H1 (cell line): ENCODE measurements around the gene COQ8A. TPM values are rescaled to one million over a fixed set of nuclear protein-coding genes. Genes with fewer than 3 reads are reported as not detected.

ENCODE experiments used
- CTCF ChIA-PET: fragments of 300-600 bp; sonication (Branson Sonifier 250); formaldehyde crosslinking; loops from one replicate; lab custom pipeline; 2021; ENCODE audit not compliant: partially characterized antibody; lab: Charles Lee
- POLR2A ChIA-PET: fragments of 300-600 bp; sonication (Branson Sonifier 250); formaldehyde crosslinking; loops from one replicate; lab custom pipeline; 2021; ENCODE audit warnings: inconsistent platforms; ENCODE audit not compliant: partially characterized antibody; lab: Charles Lee
- DNase-seq, 2 experiments: peaks; one replicate each; pipeline versions ENCODE4 v3.0.0 to v3.0.0-alpha.2; 2010 to 2022; ENCODE audit warnings: low spot score in 2 of 2, low read depth in 1 of 2, mixed read lengths in 1 of 2
- FAIRE-seq: peaks from 2 replicates; lab custom pipeline; 2011; peaks lifted over from hg19 to GRCh38; lab: Jason Lieb, UNC
- H2AFZ ChIP-seq: 2 replicates; pipeline ENCODE4 v1.8.1; 2012; ENCODE audit warnings: low read length, inconsistent platforms
- H2AK5ac ChIP-seq: 2 replicates; pipeline ENCODE4 v1.6.1; 2013; ENCODE audit warnings: low read depth, low read length
- H2BK120ac ChIP-seq: replicated peaks from 2 replicates; pipeline ENCODE3; 2013; ENCODE audit warnings: low read depth, low read length, inconsistent platforms
- H2BK12ac ChIP-seq: 2 replicates; pipeline ENCODE4 v1.6.1; 2013; ENCODE audit warnings: low read depth, low read length
- H2BK15ac ChIP-seq: 2 replicates; pipeline ENCODE4 v1.6.1; 2013; ENCODE audit warnings: low read length
- H2BK20ac ChIP-seq: 2 replicates; pipeline ENCODE4 v1.6.1; 2013; ENCODE audit warnings: low read length
- H2BK5ac ChIP-seq: 2 replicates; pipeline ENCODE4 v1.6.1; 2013; ENCODE audit warnings: low read depth, low read length
- H3K14ac ChIP-seq: 2 replicates; pipeline ENCODE4 v1.6.1; 2013; ENCODE audit warnings: inconsistent platforms; ENCODE audit not compliant: insufficient read length
- H3K18ac ChIP-seq: 2 replicates; pipeline ENCODE4 v1.6.1; 2013; ENCODE audit warnings: low read length; ENCODE audit errors: extremely low read depth
- H3K23ac ChIP-seq: 2 replicates; pipeline ENCODE4 v1.6.1; 2013; ENCODE audit warnings: inconsistent platforms; ENCODE audit not compliant: insufficient read length
- H3K23me2 ChIP-seq: 2 replicates; pipeline ENCODE4 v1.6.1; 2013; ENCODE audit warnings: low read depth, low read length
- H3K27ac ChIP-seq: 2 replicates; pipeline ENCODE4 v1.6.1; 2011; ENCODE audit warnings: low read depth, low read length, inconsistent platforms
- H3K27me3 ChIP-seq, 4 experiments: replicated peaks in 1 of 4; 1 replicate in 1 of 4; 2 replicates in 3 of 4; pipeline versions ENCODE4 v1.6.1 to v1.8.1; 2011 to 2013; ENCODE audit warnings: low read length in 3 of 4, mild to moderate bottlenecking in 3 of 4, inconsistent platforms in 2 of 4, mixed read lengths in 2 of 4, moderate library complexity in 1 of 4; ENCODE audit not compliant: control insufficient read depth in 3 of 4, insufficient read depth in 3 of 4; ENCODE audit errors: extremely low read depth in 1 of 4
- H3K36me3 ChIP-seq, 4 experiments: 2 replicates each; pipeline versions ENCODE4 v1.6.1 to v1.8.1; 2011 to 2013; ENCODE audit warnings: mild to moderate bottlenecking in 4 of 4, low read length in 3 of 4, moderate library complexity in 2 of 4, control low read depth in 1 of 4, inconsistent platforms in 1 of 4; ENCODE audit not compliant: insufficient read depth in 4 of 4, control insufficient read depth in 2 of 4
- H3K4ac ChIP-seq: replicated peaks from 2 replicates; pipeline ENCODE3; 2013; ENCODE audit warnings: low read length, low read depth, mixed read lengths, inconsistent platforms; ENCODE audit not compliant: insufficient read length
- H3K4me1 ChIP-seq, 4 experiments: replicated peaks in 1 of 4; 1 replicate in 1 of 4; 2 replicates in 3 of 4; pipeline versions ENCODE4 v1.6.1 to v1.8.1; 2011 to 2013; ENCODE audit warnings: low read length in 3 of 4, inconsistent platforms in 2 of 4, mixed read lengths in 1 of 4; ENCODE audit not compliant: insufficient read depth in 4 of 4, control insufficient read depth in 3 of 4
- H3K4me2 ChIP-seq, 2 experiments: 2 replicates each; pipeline versions ENCODE4 v1.6.1 to v1.8.1; 2011 to 2013; ENCODE audit warnings: low read depth in 2 of 2, low read length in 2 of 2, control low read depth in 1 of 2, inconsistent platforms in 1 of 2, mild to moderate bottlenecking in 1 of 2; ENCODE audit not compliant: insufficient read depth in 1 of 2
- H3K4me3 ChIP-seq, 4 experiments: fragments of 200-600, 300-600 bp in 1 of 4; sonication (generic), shearing (Covaris generic), sonication (Bioruptor Twin) in 1 of 4; 2 replicates each; pipeline versions ENCODE4 v1.5.1 to v1.8.1; 2011 to 2016; ENCODE audit warnings: low read length in 4 of 4, low read depth in 3 of 4, control low read depth in 2 of 4, inconsistent platforms in 2 of 4, mild to moderate bottlenecking in 2 of 4, mixed read lengths in 1 of 4, moderate library complexity in 1 of 4; ENCODE audit not compliant: insufficient read depth in 2 of 4; ENCODE audit errors: extremely low read depth in 1 of 4
- H3K56ac ChIP-seq: replicated peaks from 2 replicates; pipeline ENCODE3; 2013; ENCODE audit warnings: low read depth, mild to moderate bottlenecking, mixed read lengths, low read length, inconsistent platforms; ENCODE audit not compliant: insufficient read length
- H3K79me1 ChIP-seq: 2 replicates; pipeline ENCODE4 v1.6.1; 2013; ENCODE audit warnings: low read depth, low read length, control low read depth
- H3K79me2 ChIP-seq, 2 experiments: 2 replicates each; pipeline versions ENCODE4 v1.6.1 to v1.8.1; 2012 to 2013; ENCODE audit warnings: low read length in 2 of 2, mild to moderate bottlenecking in 2 of 2, inconsistent platforms in 1 of 2; ENCODE audit not compliant: insufficient read depth in 2 of 2, control insufficient read depth in 1 of 2
- H3K9ac ChIP-seq, 4 experiments: replicated peaks in 1 of 4; 1 replicate in 1 of 4; 2 replicates in 3 of 4; pipeline versions ENCODE4 v1.6.1 to v1.8.1; 2011 to 2013; ENCODE audit warnings: low read depth in 3 of 4, low read length in 3 of 4, control low read depth in 2 of 4, mild to moderate bottlenecking in 2 of 4, moderate library complexity in 2 of 4, inconsistent platforms in 1 of 4; ENCODE audit errors: extremely low read depth in 1 of 4
- H3K9me3 ChIP-seq, 2 experiments: 2 replicates each; pipeline versions ENCODE4 v1.6.1 to v1.8.1; 2012 to 2013; ENCODE audit warnings: mild to moderate bottlenecking in 2 of 2, moderate library complexity in 2 of 2, control low read depth in 1 of 2, inconsistent platforms in 1 of 2, low read depth in 1 of 2, low read length in 1 of 2, mixed read lengths in 1 of 2; ENCODE audit not compliant: insufficient read depth in 2 of 2
- H4K20me1 ChIP-seq, 2 experiments: replicated peaks in 1 of 2; 2 replicates each; pipeline versions ENCODE3 to v1.8.1; 2011 to 2013; ENCODE audit warnings: inconsistent platforms in 2 of 2, low read length in 2 of 2, mild to moderate bottlenecking in 1 of 2; ENCODE audit not compliant: insufficient read depth in 2 of 2, control insufficient read depth in 1 of 2
- H4K5ac ChIP-seq: 2 replicates; pipeline ENCODE4 v1.6.1; 2013; ENCODE audit warnings: low read length, low read depth, mixed read lengths, inconsistent platforms; ENCODE audit not compliant: insufficient read length
- H4K8ac ChIP-seq: 2 replicates; pipeline ENCODE4 v1.8.0; 2013; ENCODE audit warnings: mild to moderate bottlenecking, moderate library complexity, low read length, inconsistent platforms; ENCODE audit not compliant: insufficient read depth; ENCODE audit errors: extremely low read depth
- H4K91ac ChIP-seq: replicated peaks from 2 replicates; pipeline ENCODE3; 2013; ENCODE audit warnings: low read length, mixed read lengths, inconsistent platforms; ENCODE audit not compliant: insufficient read length
- ATF3 ChIP-seq: IDR thresholded peaks from 2 replicates; pipeline ENCODE4 v1.6.1; 2011; ENCODE audit warnings: low read depth, mild to moderate bottlenecking, low read length; ENCODE audit not compliant: insufficient read depth
- CREB1 ChIP-seq: IDR thresholded peaks from 2 replicates; pipeline ENCODE4 v1.6.1; 2012; ENCODE audit warnings: inconsistent platforms
- GABPA ChIP-seq: IDR thresholded peaks from 2 replicates; pipeline ENCODE4 v1.6.1; 2011; ENCODE audit warnings: mild to moderate bottlenecking, low read length, moderate library complexity, borderline replicate concordance; ENCODE audit not compliant: insufficient read depth
- MAFK ChIP-seq: IDR thresholded peaks from 2 replicates; pipeline ENCODE4 v1.6.1; 2012; ENCODE audit warnings: low read depth, mild to moderate bottlenecking, improper control_type of control experiment, low read length
- NRF1 ChIP-seq: IDR thresholded peaks from 2 replicates; pipeline ENCODE4 v1.6.1; 2011; ENCODE audit warnings: mild to moderate bottlenecking, low read depth, low read length, improper control_type of control experiment
- SIN3A ChIP-seq, 2 experiments: IDR thresholded peaks in 1 of 2; conservative IDR thresholded peaks in 1 of 2; 2 replicates each; pipeline ENCODE4 v1.6.1; 2011 to 2012; ENCODE audit warnings: low read length in 2 of 2, improper control_type of control experiment in 1 of 2, low read depth in 1 of 2, mild to moderate bottlenecking in 1 of 2
- SIX5 ChIP-seq: IDR thresholded peaks from 2 replicates; pipeline ENCODE4 v1.6.1; 2011; ENCODE audit warnings: mild to moderate bottlenecking, low read depth, low read length
- SP2 ChIP-seq: IDR thresholded peaks from 2 replicates; pipeline ENCODE4 v1.6.1; 2012; ENCODE audit warnings: mild to moderate bottlenecking, low read length, inconsistent platforms
- TAF7 ChIP-seq: optimal IDR thresholded peaks from 2 replicates; pipeline ENCODE3; 2011; ENCODE audit warnings: low read depth, mild to moderate bottlenecking, inconsistent platforms, low read length, moderate library complexity, borderline replicate concordance
- TBP ChIP-seq: IDR thresholded peaks from 2 replicates; pipeline ENCODE4 v1.6.1; 2011; ENCODE audit warnings: low read depth, low read length, improper control_type of control experiment
- WGBS, 2 experiments: shearing (Covaris generic) in 1 of 2; methylation state at CpG; one replicate each; pipeline versions ENCODE4 v1.1.6 to v1.1.7; 2013 to 2015; ENCODE audit warnings: low lambda C conversion rate in 2 of 2, mixed read lengths in 2 of 2, inconsistent platforms in 1 of 2, low coverage in 1 of 2, missing lambda C conversion rate in 1 of 2; ENCODE audit not compliant: insufficient replicate concordance in 2 of 2, insufficient coverage in 1 of 2, insufficient read length in 1 of 2; ENCODE audit errors: extremely low coverage in 1 of 2, missing lambda C conversion rate in 1 of 2; 5-methylcytosine and 5-hydroxymethylcytosine counted together
- polyA plus RNA-seq, 7 experiments: library from polyadenylated mRNA; depleted of rRNA in 3 of 7; stranded (reverse) in 5 of 7; unstranded in 2 of 7; fragments of >200 nt in 5 of 7; fragments of 200-250 nt in 2 of 7; gene quantifications; 1 replicate in 5 of 7; 2 replicates in 1 of 7; 4 replicates in 1 of 7; pipeline versions ENCODE4 v1.2.1 to v1.2.3, GENCODE V29; 2011 to 2013; ENCODE audit warnings: missing spikeins in 2 of 7, mixed read lengths in 2 of 7
- total RNA-seq: library from RNA; stranded (reverse); fragmentation: NEBNext Ultra II Directional; extraction: Animal tissue kit (Norgen Biotek cat#: 25700); gene quantifications from 2 replicates; pipeline ENCODE4 v1.2.1, GENCODE V29; 2021
- TF ChIP-seq, protein P1 (sequence below): IDR thresholded peaks from 2 replicates; pipeline ENCODE4 v1.6.1; 2012; ENCODE audit warnings: inconsistent platforms
- TF ChIP-seq, protein P2 (sequence below): IDR thresholded peaks from 2 replicates; pipeline ENCODE4 v1.6.1; 2011; ENCODE audit warnings: low read length, improper control_type of control experiment

Gene COQ8A
- total and polyA plus RNA-seq, 2 of the 8 experiments (the other 6 are each of a cell fraction or from before 2014, with no cell fraction given), result 28.5 to 38.9 TPM

DNA sequence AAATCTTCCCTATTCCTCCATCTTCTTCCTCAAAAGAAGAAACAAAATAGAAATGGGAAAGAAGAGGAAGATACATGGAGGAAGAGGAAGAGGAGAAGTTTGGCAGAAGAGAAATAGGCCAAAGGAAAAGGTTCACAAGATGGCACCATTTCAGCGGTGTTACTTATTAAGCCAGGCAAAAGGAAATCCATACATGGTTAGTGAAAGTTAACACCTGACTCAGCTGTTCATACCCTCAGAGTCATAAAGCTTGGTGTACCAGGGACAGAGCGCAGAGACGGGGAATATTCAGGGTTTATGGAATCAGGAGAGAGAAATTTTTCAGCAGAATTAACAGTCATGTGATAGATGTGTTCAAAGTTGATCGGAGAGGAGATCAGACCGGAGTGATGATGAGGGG lies 70.6 kb downstream of the COQ8A start:
- Histone ChIP-seq H3K9ac (no peak overlapping the region), H2BK15ac (no peak overlapping the region), H3K36me3 (no peaks in the 10 kb centered on the region; a peak in 1 of 8 replicates), H2BK5ac (no peak overlapping the region), H3K4me2 (no peak overlapping the region), H3K4me3 (no peak overlapping the region), H4K20me1 (no peaks in the 10 kb centered on the region), H3K4me1 (no peaks in the 10 kb centered on the region), H2BK12ac (no peak overlapping the region), H3K56ac (no peak overlapping the region), H2BK120ac (no peak overlapping the region), H3K14ac (no peak overlapping the region), H3K9me3 (no peaks in the 10 kb centered on the region), H3K79me2 (no peaks in the 10 kb centered on the region), H3K18ac (no peak overlapping the region), H2AFZ (no peak overlapping the region), H3K27ac (no peak overlapping the region), H3K23me2 (no peaks in the 10 kb centered on the region), H4K8ac (no peak overlapping the region), H3K79me1 (no peaks in the 10 kb centered on the region), H4K91ac (no peak overlapping the region), H3K23ac (no peak overlapping the region), H2BK20ac (no peak overlapping the region), H4K5ac (no peak overlapping the region), H3K4ac (no peak overlapping the region), H2AK5ac (no peak overlapping the region), H3K27me3 (no peaks in the 10 kb centered on the region)
- WGBS, 2 experiments, result 93% methylated on average over 5 of the region's 5 CpGs; no CpG with 5 or more reads in 1 of the 2 experiments
- no peak for FAIRE-seq
- no peak for TF ChIP-seq TBP
- TF ChIP-seq, protein P1, sequence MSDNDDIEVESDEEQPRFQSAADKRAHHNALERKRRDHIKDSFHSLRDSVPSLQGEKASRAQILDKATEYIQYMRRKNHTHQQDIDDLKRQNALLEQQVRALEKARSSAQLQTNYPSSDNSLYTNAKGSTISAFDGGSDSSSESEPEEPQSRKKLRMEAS, result no peak
- TF ChIP-seq, protein P2, sequence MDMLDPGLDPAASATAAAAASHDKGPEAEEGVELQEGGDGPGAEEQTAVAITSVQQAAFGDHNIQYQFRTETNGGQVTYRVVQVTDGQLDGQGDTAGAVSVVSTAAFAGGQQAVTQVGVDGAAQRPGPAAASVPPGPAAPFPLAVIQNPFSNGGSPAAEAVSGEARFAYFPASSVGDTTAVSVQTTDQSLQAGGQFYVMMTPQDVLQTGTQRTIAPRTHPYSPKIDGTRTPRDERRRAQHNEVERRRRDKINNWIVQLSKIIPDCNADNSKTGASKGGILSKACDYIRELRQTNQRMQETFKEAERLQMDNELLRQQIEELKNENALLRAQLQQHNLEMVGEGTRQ, result no peak
- TF ChIP-seq TAF7, result no peak
- no peak for TF ChIP-seq MAFK
- no peak for TF ChIP-seq NRF1
- no peak for TF ChIP-seq GABPA
- no peak for TF ChIP-seq ATF3
- no peak for TF ChIP-seq SIX5
- no peak for TF ChIP-seq CREB1
- no peak for TF ChIP-seq SIN3A (conservative IDR thresholded peaks at IDR 0.05 in 1 of 2, IDR thresholded peaks at IDR 0.05 in 1 of 2; ENCODE audit: low read depth in 1 of 2, low read length in 2 of 2)
- no peak for TF ChIP-seq SP2
- ChIA-PET CTCF (interaction anchor here (1.0 to 1.6 kb wide), 2 partner anchors 9 to 16 kb away, joined by 5 to 6 read pairs; no protein-coding TSS in a partner anchor), POLR2A (no interaction called here)
- no peak for DNase-seq
